Heart left ventricle (tissue), 16 donors: ENCODE data around the gene ADRM1. TPM values are rescaled to one million over a fixed set of nuclear protein-coding genes. Genes with fewer than 3 reads are reported as not detected.

Source experiments
- ATAC-seq, 4 donors: fragments of 200-7000 bp; cut with Tn5 transposase; one replicate each; pipeline ENCODE4 v1.9.1; 2020 to 2022; ENCODE audit warnings: moderate library complexity in 4 of 4, mild to moderate bottlenecking in 3 of 4, moderate number of reproducible peaks in 1 of 4
- DNase-seq, 5 donors: peaks; one replicate each; pipeline ENCODE4 v3.0.0-alpha.2; 2020
- H3K27ac ChIP-seq, 12 donors: fragments of 200-600 bp; sonication (generic) in 4 of 12; one replicate each; pipeline versions ENCODE4 v1.5.0 to v1.8.0; 2016 to 2022; ENCODE audit warnings: mild to moderate bottlenecking in 2 of 12
- H3K27me3 ChIP-seq, 9 donors: fragments of 200-600 bp; sonication (generic) in 2 of 9; one replicate each; pipeline versions ENCODE4 v1.5.1 to v1.8.0; 2016 to 2022; ENCODE audit warnings: mild to moderate bottlenecking in 3 of 9
- H3K36me3 ChIP-seq, 9 donors: fragments of 200-600 bp; sonication (generic) in 2 of 9; one replicate each; pipeline versions ENCODE4 v1.5.0 to v1.8.0; 2018 to 2022; ENCODE audit warnings: mild to moderate bottlenecking in 2 of 9
- H3K4me1 ChIP-seq, 12 donors: fragments of 200-600 bp; sonication (generic) in 4 of 12; one replicate each; pipeline versions ENCODE4 v1.5.0 to v1.8.0; 2016 to 2022; ENCODE audit warnings: mild to moderate bottlenecking in 3 of 12
- H3K4me3 ChIP-seq, 12 donors: fragments of 200-600 bp; sonication (generic) in 4 of 12; one replicate each; pipeline versions ENCODE4 v1.5.0 to v1.8.0; 2017 to 2022; ENCODE audit warnings: mild to moderate bottlenecking in 9 of 12, moderate library complexity in 4 of 12
- H3K9me3 ChIP-seq, 12 donors: fragments of 200-600 bp; sonication (generic) in 4 of 12; one replicate each; pipeline versions ENCODE4 v1.5.0 to v1.8.0; 2016 to 2022; ENCODE audit warnings: mild to moderate bottlenecking in 1 of 12
- CTCF ChIP-seq, 12 donors: fragments of 200-600 bp; sonication (generic) in 4 of 12; IDR thresholded peaks; one replicate each; pipeline versions ENCODE4 v1.5.0 to v1.8.0; 2018 to 2022; ENCODE audit warnings: antibody characterized with exemption in 12 of 12, mild to moderate bottlenecking in 5 of 12
- POLR2A ChIP-seq, 2 donors: fragments of 450-650 bp; IDR thresholded peaks; one replicate each; pipeline ENCODE4 v1.6.1; 2017; ENCODE audit warnings: antibody characterized with exemption in 2 of 2, mild to moderate bottlenecking in 2 of 2, moderate library complexity in 2 of 2
- WGBS, 4 donors: extraction: QIAGEN DNeasy Blood & Tissue Kit in 2 of 4; methylation state at CpG; one replicate each; pipeline versions ENCODE4 v1.1.5 to v1.1.7; 2013 to 2018; 5-methylcytosine and 5-hydroxymethylcytosine counted together
- intact Hi-C, 10 donors: fragments of 100-400 bp; cut with DNase I; formaldehyde crosslinking; loops; one replicate each; pipeline versions ENCODE4 v1.11.1 to v1.14.2; 2022
- polyA plus RNA-seq, 2 donors: library from polyadenylated mRNA; stranded (reverse); fragments of 200-250 nt; gene quantifications; one replicate each; pipeline ENCODE4 v1.2.3, GENCODE V29; 2013
- total RNA-seq, 9 donors: library from RNA; depleted of rRNA in 2 of 9; stranded (reverse); fragments of >200 nt in 2 of 9; fragmentation: NEBNext Ultra II Directional in 3 of 9; extraction: Animal tissue kit (Norgen Biotek cat#: 25700) in 3 of 9; gene quantifications; one replicate each; pipeline versions ENCODE4 v1.1.0 to v1.2.4, GENCODE V29; 2016 to 2023
- donor health status: ischemic (EF 13 %, LVEDD 7.1; RV severe dilation, severe dysfunction).
- donor health status: healthy with polysubstance abuse.
- donor health status: DM: no; HTN: yes; CAD: no.
- donor health status: DM: no; HTN: no; CAD: no.
- donor health status: ischemic (EF 25% LVEDD 6.9; RV normal size, moderate dysfunction).
- donor health status: ischemic (EF 25% LVEDD 5.7; RV mildly dilated, moderate dysfunction).
- donor health status: healthy.
- donor health status: DM: yes; HTN: yes; CAD: no.
- donor health status: ischemic (EF 35%, LVEDD 5.7; RV mildly dilated, moderate dysfunction).
- donor health status: nonischemic (EF 11% LVEDD 7.7; RV severe dilation, severe dysfunction).
- donor health status: DM: yes; HTN: yes; CAD: no.
- donor health status: PGD.
- donor health status: ischemic (EF 29% LVEDD 5.4; RV normal size, mild dysfunction).
- donor health status: nonischemic (EF 23%, LVEDD 6.1; RV moderate dilation, normal function).

The ADRM1 gene
- total and polyA plus RNA-seq, 11 donors: 66.8 to 218 (median 79.9) TPM

DNA sequence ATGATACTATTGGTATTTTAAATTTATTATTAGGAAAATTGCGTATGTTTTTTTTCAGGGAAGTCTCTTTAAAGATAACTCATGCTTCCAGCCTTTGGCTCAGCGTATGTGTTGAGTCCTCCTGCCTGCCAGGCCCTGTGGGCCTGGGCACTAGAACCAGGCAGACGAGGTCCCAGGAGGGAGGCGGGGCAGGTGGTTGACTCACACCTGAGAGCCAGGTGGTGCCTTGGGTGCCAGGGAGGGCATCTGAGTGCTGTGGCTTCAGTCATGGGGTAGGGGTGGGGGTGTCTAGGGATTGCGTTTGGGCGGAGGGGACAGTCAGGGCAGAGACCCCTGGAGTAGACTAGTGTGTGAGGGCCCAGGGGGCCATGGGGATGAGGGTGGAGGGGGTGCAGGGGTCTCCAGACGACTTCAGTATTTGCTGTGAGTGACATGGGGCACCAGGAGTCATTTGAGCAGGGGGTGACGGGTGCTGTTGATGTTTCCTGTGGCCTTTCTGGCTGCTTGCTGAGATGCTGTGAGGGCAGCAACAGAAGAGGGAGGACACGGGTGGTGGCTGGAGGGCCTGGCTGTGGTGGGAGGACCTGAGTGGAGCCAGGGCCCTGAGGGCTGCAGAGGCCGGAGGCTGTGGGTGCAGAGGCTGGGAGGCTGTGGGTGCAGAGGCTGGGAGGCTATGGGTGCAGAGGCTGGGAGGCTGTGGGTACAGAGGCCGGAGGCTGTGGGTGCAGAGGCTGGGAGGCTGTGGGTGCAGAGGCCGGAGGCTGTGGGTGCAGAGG is 14.8 kb upstream of the ADRM1 start:
- intact Hi-C loops: loop anchor here in 3 of 10 donors (5.0 to 10.0 kb wide), 3 partner anchors 51 to 263 kb away; partner anchors contain the start of genes MTG2 (in 1 of the 3) and OSBPL2 (in 1 of the 3)

DNA sequence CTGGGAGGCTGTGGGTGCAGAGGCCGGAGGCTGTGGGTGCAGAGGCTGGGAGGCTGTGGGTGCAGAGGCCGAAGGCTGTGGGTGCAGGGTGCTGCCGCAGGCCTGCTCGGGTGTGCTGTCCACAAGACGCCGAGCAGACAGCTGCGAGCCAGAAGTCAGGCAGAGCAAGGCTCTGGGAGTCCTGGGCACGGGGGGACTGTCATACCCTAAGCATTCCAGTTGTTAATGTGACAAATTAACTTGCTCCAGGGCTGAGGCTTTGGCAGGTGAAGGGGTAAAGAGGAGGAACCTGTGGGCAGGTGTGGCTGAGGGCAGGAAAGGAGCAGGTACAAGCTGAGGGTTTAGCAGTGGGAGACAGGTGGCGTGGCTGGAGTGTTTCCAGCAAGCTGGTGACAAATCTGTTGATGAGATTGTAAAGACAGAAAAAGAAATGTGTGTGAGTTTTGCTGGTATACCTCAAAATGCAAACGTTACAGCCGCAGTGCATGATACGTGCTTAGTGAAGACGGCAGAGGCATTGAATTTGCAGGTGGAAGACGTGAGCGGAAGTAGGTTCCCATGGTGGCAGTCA is 14.2 kb upstream of the ADRM1 start:
- Histone ChIP-seq H3K27me3 (no peaks in the 10 kb centered on the region), H3K4me3 (no peak overlapping the region), H3K4me1 (peaks cover 0 to 34% (median 23%) of the 10 kb centered on the region in 12 donors), H3K36me3 (peaks cover 0 to 91% (median 80%) of the 10 kb centered on the region in 9 donors), H3K9me3 (no peaks in the 10 kb centered on the region), H3K27ac (no peak overlapping the region)
- WGBS, 4 donors: 90 to 93% (median 92%) methylated on average over 15 of the region's 15 CpGs
- intact Hi-C loops: loop anchor here in 3 of 10 donors (5.0 to 10.0 kb wide), 3 partner anchors 51 to 264 kb away; partner anchors contain the start of genes MTG2 (in 1 of the 3) and OSBPL2 (in 1 of the 3)
- TF ChIP-seq POLR2A (IDR thresholded peaks at IDR 0.05) (no peak), CTCF (IDR thresholded peaks at IDR 0.05) (no peak)
- no peak for ATAC-seq
- peak in 1 of 5 donors; percentile 19 for DNase-seq

More for the DNA sequence above, 14.8 kb upstream of the ADRM1 start:
- no peak for ATAC-seq
- Histone ChIP-seq H3K9me3 (no peaks in the 10 kb centered on the region), H3K27ac (peak overlapping the region in 5 of 12 donors; percentile 69 to 85 (median 80)), H3K4me1 (peaks cover 0 to 41% (median 29%) of the 10 kb centered on the region in 12 donors), H3K36me3 (peaks cover 0 to 91% (median 78%) of the 10 kb centered on the region in 9 donors), H3K4me3 (no peak overlapping the region), H3K27me3 (no peaks in the 10 kb centered on the region)
- WGBS, 4 donors: 90 to 94% (median 92%) methylated on average over 11 to 12 of the region's 12 CpGs
- DNase-seq: peak in 1 of 5 donors; percentile 21
- TF ChIP-seq POLR2A (IDR thresholded peaks at IDR 0.05) (no peak), CTCF (IDR thresholded peaks at IDR 0.05) (no peak)

DNA sequence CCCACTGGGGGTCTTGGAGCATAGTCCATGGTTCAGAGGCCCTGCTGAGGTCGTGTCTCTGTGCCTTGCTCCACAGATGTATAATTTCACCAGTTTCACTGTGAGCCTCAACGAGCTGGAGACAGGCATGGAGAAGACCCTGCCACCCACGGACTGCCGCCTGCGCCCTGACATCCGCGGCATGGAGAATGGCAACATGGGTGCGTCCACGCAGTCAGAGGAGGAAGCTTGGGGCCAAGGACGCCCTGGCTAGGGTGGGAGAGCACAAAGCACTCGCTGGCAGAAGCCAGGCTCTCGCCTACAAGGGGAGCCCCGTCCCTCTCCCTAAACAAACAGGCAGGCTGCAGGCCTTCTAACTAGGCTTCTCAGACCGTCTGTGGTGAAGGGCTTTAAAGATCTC is 13.7 kb upstream of the ADRM1 start:
- ATAC-seq (no peak), DNase-seq (no peak)
- intact Hi-C loops: loop anchor here in 3 of 10 donors (5.0 to 10.0 kb wide), 3 partner anchors 52 to 264 kb away; partner anchors contain the start of genes MTG2 (in 1 of the 3) and OSBPL2 (in 1 of the 3)
- H3K27me3 ChIP-seq: no peaks in the 10 kb centered on the region
- no peaks in the 10 kb centered on the region for H3K9me3 ChIP-seq
- no peak overlapping the region for H3K4me3 ChIP-seq
- 86 to 91% (median 89%) methylated on average over 11 to 14 of the region's 14 CpGs for WGBS, 4 donors
- TF ChIP-seq POLR2A (IDR thresholded peaks at IDR 0.05): no peak
- no peak overlapping the region for H3K27ac ChIP-seq
- H3K4me1 ChIP-seq: peaks cover 0 to 29% (median 19%) of the 10 kb centered on the region in 12 donors
- peaks cover 0 to 91% (median 80%) of the 10 kb centered on the region in 9 donors for H3K36me3 ChIP-seq

DNA sequence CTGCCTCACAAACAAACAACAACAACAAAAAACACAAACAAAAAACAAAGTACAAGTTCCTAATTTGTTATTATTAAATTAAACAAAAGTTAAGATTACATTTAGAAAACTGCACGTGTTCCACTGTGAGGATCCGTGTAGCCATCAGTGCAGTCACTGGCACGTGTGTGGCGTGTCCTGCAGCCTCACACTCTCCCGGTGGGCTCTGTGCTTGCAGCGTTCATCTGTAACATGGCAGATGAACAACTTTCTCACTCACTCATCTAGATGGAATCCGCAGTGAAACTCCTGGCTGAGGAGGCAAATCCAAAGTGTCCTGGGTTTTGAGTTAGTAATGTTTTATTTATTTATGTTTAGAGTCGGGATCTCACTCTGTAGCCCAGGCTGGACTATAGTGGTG is 12.9 kb upstream of the ADRM1 start:
- 87 to 93% (median 91%) methylated on average over 8 of the region's 8 CpGs for WGBS, 4 donors
- no peak overlapping the region for H3K4me3 ChIP-seq
- no peak for DNase-seq
- no peak for ATAC-seq
- TF ChIP-seq POLR2A (IDR thresholded peaks at IDR 0.05) (no peak), CTCF (IDR thresholded peaks at IDR 0.05) (no peak)
- intact Hi-C loops: loop anchor here in 3 of 10 donors (5.0 to 10.0 kb wide), 4 partner anchors 53 to 265 kb away; partner anchors contain the start of genes MTG2 (in 1 of the 3) and OSBPL2 (in 1 of the 3)
- peaks cover 0 to 91% (median 81%) of the 10 kb centered on the region in 9 donors for H3K36me3 ChIP-seq
- H3K4me1 ChIP-seq: peaks cover 0 to 23% (median 17%) of the 10 kb centered on the region in 12 donors
- H3K9me3 ChIP-seq: no peaks in the 10 kb centered on the region
- no peak overlapping the region for H3K27ac ChIP-seq
- H3K27me3 ChIP-seq: no peaks in the 10 kb centered on the region
